Measurements from ENCODE around the gene NKX6-2. TPM values are rescaled to one million over a fixed set of nuclear protein-coding genes. Genes with fewer than 3 reads are reported as not detected.

NKX6-2 gene
- total and polyA plus RNA-seq, 2 experiments from 2014 or later, result 0.24 to 9.3 TPM

GRCh38 chr10:132768346-132769248 is 17.4 kb downstream of the NKX6-2 start (continued):
- TF ChIP-seq ETS1 (IDR thresholded peaks at IDR 0.05) (no peak), ZNF114 (CRISPR knock-in tag; IDR thresholded peaks at IDR 0.05) (no peak), ZNF331 (CRISPR knock-in tag; IDR thresholded peaks at IDR 0.05; ENCODE audit: low read depth) (no peak), JUNB (IDR thresholded peaks at IDR 0.05; ENCODE audit: unreplicated experiment) (no peak), POLR2AphosphoS5 (IDR thresholded peaks at IDR 0.05; ENCODE audit: low read depth) (no peak), CREB1 (CRISPR knock-in tag; IDR thresholded peaks at IDR 0.05; ENCODE audit: low read depth) (no peak)
- TF ChIP-seq, protein P1, sequence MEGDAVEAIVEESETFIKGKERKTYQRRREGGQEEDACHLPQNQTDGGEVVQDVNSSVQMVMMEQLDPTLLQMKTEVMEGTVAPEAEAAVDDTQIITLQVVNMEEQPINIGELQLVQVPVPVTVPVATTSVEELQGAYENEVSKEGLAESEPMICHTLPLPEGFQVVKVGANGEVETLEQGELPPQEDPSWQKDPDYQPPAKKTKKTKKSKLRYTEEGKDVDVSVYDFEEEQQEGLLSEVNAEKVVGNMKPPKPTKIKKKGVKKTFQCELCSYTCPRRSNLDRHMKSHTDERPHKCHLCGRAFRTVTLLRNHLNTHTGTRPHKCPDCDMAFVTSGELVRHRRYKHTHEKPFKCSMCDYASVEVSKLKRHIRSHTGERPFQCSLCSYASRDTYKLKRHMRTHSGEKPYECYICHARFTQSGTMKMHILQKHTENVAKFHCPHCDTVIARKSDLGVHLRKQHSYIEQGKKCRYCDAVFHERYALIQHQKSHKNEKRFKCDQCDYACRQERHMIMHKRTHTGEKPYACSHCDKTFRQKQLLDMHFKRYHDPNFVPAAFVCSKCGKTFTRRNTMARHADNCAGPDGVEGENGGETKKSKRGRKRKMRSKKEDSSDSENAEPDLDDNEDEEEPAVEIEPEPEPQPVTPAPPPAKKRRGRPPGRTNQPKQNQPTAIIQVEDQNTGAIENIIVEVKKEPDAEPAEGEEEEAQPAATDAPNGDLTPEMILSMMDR (conservative IDR thresholded peaks at IDR 0.05; ENCODE audit: low read depth in 2 of 2), result no peak

GRCh38 chr10:132766291-132766690 is 19.7 kb downstream of the NKX6-2 start:
- Histone ChIP-seq H2AFZ (no peak overlapping the region), H3K79me2 (replicated peaks; ENCODE audit: insufficient read depth) (no peaks in the 10 kb centered on the region), H3K27ac (ENCODE audit: low read depth) (no peak overlapping the region), H4K20me1 (replicated peaks; ENCODE audit: insufficient read depth) (no peaks in the 10 kb centered on the region), H3F3A (replicated peaks; ENCODE audit: low read depth) (0 out of 2 replicates have a peak, but pooled peaks cover 6% of the 10 kb centered on the region), H3K4me2 (no peak overlapping the region), H3K9me2 (ENCODE audit: insufficient read depth) (no peaks in the 10 kb centered on the region), H3K36me3 (ENCODE audit: insufficient read depth) (no peaks in the 10 kb centered on the region), H3K4me1 (ENCODE audit: insufficient read depth) (no peaks in the 10 kb centered on the region), H3K27me3 (ENCODE audit: insufficient read depth) (no peaks in the 10 kb centered on the region), H3K4me3 (no peak overlapping the region)
- Mint-ChIP-seq H3K27me3 (ENCODE audit: insufficient read depth, low read depth, poor library complexity) (peaks cover 9% of the 10 kb centered on the region), H3K4me1 (no peaks in the 10 kb centered on the region; the same call in 2 of the 3 replicates), H3K27ac (no peak overlapping the region), H3K9me3 (peaks cover 13% of the 10 kb centered on the region), H3K4me3 (no peak overlapping the region), H3K36me3 (ENCODE audit: low read depth) (peaks cover 15% of the 10 kb centered on the region)
- DNase-seq (ENCODE audit: low spot score) (no peak), ATAC-seq (no peak)
- TF ChIP-seq NANOG (IDR thresholded peaks at IDR 0.05; ENCODE audit: borderline replicate concordance) (no peak), EZH2phosphoT487 (IDR thresholded peaks at IDR 0.05; ENCODE audit: unreplicated experiment) (no peak), JUNB (IDR thresholded peaks at IDR 0.05; ENCODE audit: unreplicated experiment) (no peak), EZH2 (IDR thresholded peaks at IDR 0.05; ENCODE audit: low read depth, unreplicated experiment) (no peak), ETS1 (IDR thresholded peaks at IDR 0.05) (no peak)
- TF ChIP-seq, protein P2, sequence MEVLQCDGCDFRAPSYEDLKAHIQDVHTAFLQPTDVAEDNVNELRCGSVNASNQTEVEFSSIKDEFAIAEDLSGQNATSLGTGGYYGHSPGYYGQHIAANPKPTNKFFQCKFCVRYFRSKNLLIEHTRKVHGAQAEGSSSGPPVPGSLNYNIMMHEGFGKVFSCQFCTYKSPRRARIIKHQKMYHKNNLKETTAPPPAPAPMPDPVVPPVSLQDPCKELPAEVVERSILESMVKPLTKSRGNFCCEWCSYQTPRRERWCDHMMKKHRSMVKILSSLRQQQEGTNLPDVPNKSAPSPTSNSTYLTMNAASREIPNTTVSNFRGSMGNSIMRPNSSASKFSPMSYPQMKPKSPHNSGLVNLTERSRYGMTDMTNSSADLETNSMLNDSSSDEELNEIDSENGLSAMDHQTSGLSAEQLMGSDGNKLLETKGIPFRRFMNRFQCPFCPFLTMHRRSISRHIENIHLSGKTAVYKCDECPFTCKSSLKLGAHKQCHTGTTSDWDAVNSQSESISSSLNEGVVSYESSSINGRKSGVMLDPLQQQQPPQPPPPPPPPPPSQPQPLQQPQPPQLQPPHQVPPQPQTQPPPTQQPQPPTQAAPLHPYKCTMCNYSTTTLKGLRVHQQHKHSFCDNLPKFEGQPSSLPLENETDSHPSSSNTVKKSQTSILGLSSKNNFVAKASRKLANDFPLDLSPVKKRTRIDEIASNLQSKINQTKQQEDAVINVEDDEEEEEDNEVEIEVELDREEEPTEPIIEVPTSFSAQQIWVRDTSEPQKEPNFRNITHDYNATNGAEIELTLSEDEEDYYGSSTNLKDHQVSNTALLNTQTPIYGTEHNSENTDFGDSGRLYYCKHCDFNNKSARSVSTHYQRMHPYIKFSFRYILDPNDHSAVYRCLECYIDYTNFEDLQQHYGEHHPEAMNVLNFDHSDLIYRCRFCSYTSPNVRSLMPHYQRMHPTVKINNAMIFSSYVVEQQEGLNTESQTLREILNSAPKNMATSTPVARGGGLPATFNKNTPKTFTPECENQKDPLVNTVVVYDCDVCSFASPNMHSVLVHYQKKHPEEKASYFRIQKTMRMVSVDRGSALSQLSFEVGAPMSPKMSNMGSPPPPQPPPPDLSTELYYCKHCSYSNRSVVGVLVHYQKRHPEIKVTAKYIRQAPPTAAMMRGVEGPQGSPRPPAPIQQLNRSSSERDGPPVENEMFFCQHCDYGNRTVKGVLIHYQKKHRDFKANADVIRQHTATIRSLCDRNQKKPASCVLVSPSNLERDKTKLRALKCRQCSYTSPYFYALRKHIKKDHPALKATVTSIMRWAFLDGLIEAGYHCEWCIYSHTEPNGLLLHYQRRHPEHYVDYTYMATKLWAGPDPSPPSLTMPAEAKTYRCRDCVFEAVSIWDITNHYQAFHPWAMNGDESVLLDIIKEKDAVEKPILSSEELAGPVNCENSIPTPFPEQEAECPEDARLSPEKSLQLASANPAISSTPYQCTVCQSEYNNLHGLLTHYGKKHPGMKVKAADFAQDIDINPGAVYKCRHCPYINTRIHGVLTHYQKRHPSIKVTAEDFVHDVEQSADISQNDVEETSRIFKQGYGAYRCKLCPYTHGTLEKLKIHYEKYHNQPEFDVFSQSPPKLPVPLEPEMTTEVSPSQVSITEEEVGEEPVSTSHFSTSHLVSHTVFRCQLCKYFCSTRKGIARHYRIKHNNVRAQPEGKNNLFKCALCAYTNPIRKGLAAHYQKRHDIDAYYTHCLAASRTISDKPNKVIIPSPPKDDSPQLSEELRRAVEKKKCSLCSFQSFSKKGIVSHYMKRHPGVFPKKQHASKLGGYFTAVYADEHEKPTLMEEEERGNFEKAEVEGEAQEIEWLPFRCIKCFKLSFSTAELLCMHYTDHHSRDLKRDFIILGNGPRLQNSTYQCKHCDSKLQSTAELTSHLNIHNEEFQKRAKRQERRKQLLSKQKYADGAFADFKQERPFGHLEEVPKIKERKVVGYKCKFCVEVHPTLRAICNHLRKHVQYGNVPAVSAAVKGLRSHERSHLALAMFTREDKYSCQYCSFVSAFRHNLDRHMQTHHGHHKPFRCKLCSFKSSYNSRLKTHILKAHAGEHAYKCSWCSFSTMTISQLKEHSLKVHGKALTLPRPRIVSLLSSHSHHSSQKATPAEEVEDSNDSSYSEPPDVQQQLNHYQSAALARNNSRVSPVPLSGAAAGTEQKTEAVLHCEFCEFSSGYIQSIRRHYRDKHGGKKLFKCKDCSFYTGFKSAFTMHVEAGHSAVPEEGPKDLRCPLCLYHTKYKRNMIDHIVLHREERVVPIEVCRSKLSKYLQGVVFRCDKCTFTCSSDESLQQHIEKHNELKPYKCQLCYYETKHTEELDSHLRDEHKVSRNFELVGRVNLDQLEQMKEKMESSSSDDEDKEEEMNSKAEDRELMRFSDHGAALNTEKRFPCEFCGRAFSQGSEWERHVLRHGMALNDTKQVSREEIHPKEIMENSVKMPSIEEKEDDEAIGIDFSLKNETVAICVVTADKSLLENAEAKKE (CRISPR knock-in tag; IDR thresholded peaks at IDR 0.05), result no peak
- TF ChIP-seq, protein P1 (conservative IDR thresholded peaks at IDR 0.05; ENCODE audit: low read depth in 2 of 2), result no peak
